Tibial nerve (tissue), 4 donors: ENCODE results near the gene ICOS. TPM values are rescaled to one million over a fixed set of nuclear protein-coding genes. Genes with fewer than 3 reads are reported as not detected.

Experiments used
- DNase-seq, 2 donors: peaks; one replicate each; pipeline ENCODE4 v3.0.0-alpha.2; 2019; ENCODE audit warnings: low spot score in 2 of 2
- H3K27ac ChIP-seq, 4 donors: fragments of 200-600 bp; sonication (generic) in 3 of 4; one replicate each; pipeline ENCODE4 v1.5.1; 2017 to 2019; ENCODE audit warnings: mild to moderate bottlenecking in 1 of 4
- H3K27me3 ChIP-seq, 2 donors: fragments of 200-600 bp; sonication (generic) in 1 of 2; one replicate each; pipeline versions ENCODE4 v1.5.1 to v1.6.0; 2017 to 2019
- H3K36me3 ChIP-seq, 3 donors: fragments of 200-600 bp; sonication (generic); one replicate each; pipeline ENCODE4 v1.5.1; 2018 to 2019
- H3K4me1 ChIP-seq, 4 donors: fragments of 200-600 bp; sonication (generic) in 3 of 4; one replicate each; pipeline ENCODE4 v1.5.1; 2017 to 2019
- H3K4me3 ChIP-seq, 4 donors: fragments of 200-600 bp; sonication (generic) in 3 of 4; one replicate each; pipeline ENCODE4 v1.5.1; 2017 to 2019; ENCODE audit warnings: mild to moderate bottlenecking in 1 of 4, moderate library complexity in 1 of 4
- H3K9me3 ChIP-seq, 4 donors: fragments of 200-600 bp; sonication (generic) in 3 of 4; one replicate each; pipeline ENCODE4 v1.5.1; 2017 to 2019
- CTCF ChIP-seq, 5 experiments: fragments of 200-600 bp in 3 of 5; fragments of 450-650 bp in 2 of 5; sonication (generic) in 3 of 5; IDR thresholded peaks; one replicate each; pipeline ENCODE4 v1.5.1; 2016 to 2019; ENCODE audit warnings: antibody characterized with exemption in 5 of 5, mild to moderate bottlenecking in 3 of 5, moderate library complexity in 2 of 5
- EP300 ChIP-seq, 2 donors: sonication (generic); formaldehyde crosslinking; IDR thresholded peaks; one replicate each; pipeline ENCODE4 v1.6.1; 2017; ENCODE audit warnings: antibody characterized with exemption in 2 of 2, mild to moderate bottlenecking in 1 of 2
- POLR2A ChIP-seq, 2 donors: fragments of 450-650 bp; IDR thresholded peaks; one replicate each; pipeline ENCODE4 v1.6.1; 2017; ENCODE audit warnings: antibody characterized with exemption in 2 of 2, mild to moderate bottlenecking in 2 of 2, moderate library complexity in 2 of 2
- WGBS, 2 donors: methylation state at CpG; one replicate each; pipeline ENCODE4 v1.1.5; 2018; 5-methylcytosine and 5-hydroxymethylcytosine counted together
- total RNA-seq, 4 donors: library from RNA; depleted of rRNA; stranded (reverse); fragments of >200 nt; gene quantifications; one replicate each; pipeline ENCODE4 v1.1.0, GENCODE V29; 2016

ICOS gene
- total RNA-seq, 4 donors from 2014 or later = 0.30 TPM; not detected in 3

GRCh38 chr2:204003276-204003990 lies 66.9 kb downstream of the ICOS start:
- Histone ChIP-seq H3K4me1 (peaks cover 0 to 6% (median 0%) of the 10 kb centered on the region in 4 donors), H3K4me3 (no peak overlapping the region), H3K9me3 (no peaks in the 10 kb centered on the region), H3K27me3 (no peaks in the 10 kb centered on the region), H3K36me3 (no peaks in the 10 kb centered on the region), H3K27ac (no peak overlapping the region)
- WGBS, 2 donors = 65 to 88% methylated on average over 3 of the region's 3 CpGs
- no peak for DNase-seq
- TF ChIP-seq CTCF (IDR thresholded peaks at IDR 0.05) (no peak), EP300 (IDR thresholded peaks at IDR 0.05) (no peak), POLR2A (IDR thresholded peaks at IDR 0.05) (no peak)

GRCh38 chr2:204004912-204005311 lies 68.3 kb downstream of the ICOS start:
- Histone ChIP-seq H3K27me3 (no peaks in the 10 kb centered on the region), H3K9me3 (no peaks in the 10 kb centered on the region), H3K36me3 (no peaks in the 10 kb centered on the region), H3K4me1 (no peaks in the 10 kb centered on the region), H3K4me3 (no peak overlapping the region), H3K27ac (no peak overlapping the region)
- no peak for DNase-seq
- 84 to 87% methylated on average over 1 of the region's 1 CpG for WGBS, 2 donors
- TF ChIP-seq POLR2A (IDR thresholded peaks at IDR 0.05) (no peak), EP300 (IDR thresholded peaks at IDR 0.05) (no peak), CTCF (IDR thresholded peaks at IDR 0.05) (no peak)

GRCh38 chr2:204005940-204006721 lies 69.6 kb downstream of the ICOS start:
- WGBS, 2 donors = 75 to 76% methylated on average over 3 of the region's 3 CpGs
- H3K27me3 ChIP-seq = no peaks in the 10 kb centered on the region
- no peak overlapping the region for H3K4me3 ChIP-seq
- H3K36me3 ChIP-seq = no peaks in the 10 kb centered on the region
- H3K4me1 ChIP-seq = no peaks in the 10 kb centered on the region
- no peak overlapping the region for H3K27ac ChIP-seq
- H3K9me3 ChIP-seq = no peaks in the 10 kb centered on the region
- DNase-seq = no peak
- no peak for TF ChIP-seq EP300 (IDR thresholded peaks at IDR 0.05)
- no peak for TF ChIP-seq CTCF (IDR thresholded peaks at IDR 0.05)
- TF ChIP-seq POLR2A (IDR thresholded peaks at IDR 0.05) = no peak

- Histone ChIP-seq H3K9me3 (no peaks in the 10 kb centered on the region), H3K4me1 (peaks cover 0 to 7% (median 0%) of the 10 kb centered on the region in 4 donors), H3K27me3 (no peaks in the 10 kb centered on the region), H3K27ac (no peak overlapping the region), H3K4me3 (no peak overlapping the region), H3K36me3 (no peaks in the 10 kb centered on the region)
- 73 to 82% methylated on average over 6 of the region's 6 CpGs for WGBS, 2 donors
- TF ChIP-seq POLR2A (IDR thresholded peaks at IDR 0.05) = no peak
- DNase-seq = no peak
These were observed 71.8 kb downstream of the ICOS start for GRCh38 chr2:204008352-204008751.

GRCh38 chr2:204010628-204011560 lies 74.3 kb downstream of the ICOS start:
- Histone ChIP-seq H3K27me3 (no peaks in the 10 kb centered on the region), H3K9me3 (no peaks in the 10 kb centered on the region), H3K4me1 (peaks cover 0 to 7% (median 0%) of the 10 kb centered on the region in 4 donors), H3K4me3 (no peak overlapping the region), H3K36me3 (no peaks in the 10 kb centered on the region), H3K27ac (no peak overlapping the region)
- DNase-seq = no peak
- 82 to 88% methylated on average over 4 of the region's 4 CpGs for WGBS, 2 donors
- TF ChIP-seq CTCF (IDR thresholded peaks at IDR 0.05) = no peak
- TF ChIP-seq POLR2A (IDR thresholded peaks at IDR 0.05) = no peak
- no peak for TF ChIP-seq EP300 (IDR thresholded peaks at IDR 0.05)
